ENCODE data around the gene DIAPH3.

DIAPH3 gene

DNA sequence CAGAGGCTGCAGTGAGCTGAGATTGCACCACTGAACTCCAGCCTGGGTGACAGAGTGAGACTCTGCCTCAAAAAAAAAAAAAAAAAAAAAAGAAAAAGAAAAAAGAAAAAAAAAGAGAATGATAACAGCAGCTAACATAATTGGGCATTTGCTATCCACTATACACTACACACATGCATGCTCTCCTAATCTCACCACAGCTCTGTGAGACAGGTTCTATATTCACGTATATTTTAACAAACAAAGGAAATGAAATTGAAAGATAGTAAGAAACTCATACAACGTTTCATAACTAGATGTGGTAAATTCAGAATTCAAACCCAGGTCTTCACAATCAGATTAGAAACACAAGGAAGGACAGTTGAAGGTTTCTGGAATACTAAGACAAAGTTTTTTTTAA lies 265.7 kb downstream of the DIAPH3 start:
- no peak overlapping the region for H4K8ac ChIP-seq (ENCODE audit: low read length)
- H3K23ac ChIP-seq (ENCODE audit: low read length in 2 of 2) = no peak overlapping the region
- H3K4me2 ChIP-seq (ENCODE audit: low read length, poor library complexity, severe bottlenecking) = no peak overlapping the region
- no CpG with 5 or more reads among the region's 2 CpGs for WGBS
- H3K36me3 ChIP-seq (ENCODE audit: control insufficient read depth in 1 of 2, insufficient read depth in 2 of 2, low read depth in 1 of 2, low read length in 2 of 2) = peaks cover 0 to 2% of the 10 kb centered on the region in 2 experiments
- peaks cover 1% of the 10 kb centered on the region for H3K4me1 ChIP-seq (ENCODE audit: control insufficient read depth, insufficient read depth, low read depth, low read length)
- H3K27me3 ChIP-seq (ENCODE audit: control insufficient read depth in 1 of 2, insufficient read depth in 1 of 2, low read length in 2 of 2) = no peaks in the 10 kb centered on the region
- peaks cover 9% of the 10 kb centered on the region for H3K79me1 ChIP-seq (replicated peaks; ENCODE audit: low read length, poor library complexity, severe bottlenecking)
- H3K4me3 ChIP-seq (ENCODE audit: insufficient read depth in 1 of 2, low read depth in 1 of 2, low read length in 2 of 2) = no peak overlapping the region
- H2AFZ ChIP-seq (ENCODE audit: low read depth, low read length) = no peak overlapping the region
- H2BK5ac ChIP-seq (ENCODE audit: low read depth, low read length, poor library complexity, severe bottlenecking) = no peak overlapping the region
- no peak overlapping the region for H3K14ac ChIP-seq (ENCODE audit: low read length in 2 of 2)
- no peak overlapping the region for H3K4ac ChIP-seq (ENCODE audit: low read depth in 1 of 2, low read length in 2 of 2)
- no peak overlapping the region for H2BK120ac ChIP-seq (ENCODE audit: low read depth, low read length)
- no peak overlapping the region for H2BK15ac ChIP-seq (ENCODE audit: low read depth, poor library complexity, severe bottlenecking)
- no peak overlapping the region for H2AK5ac ChIP-seq (ENCODE audit: low read length, severe bottlenecking)
- H4K91ac ChIP-seq (ENCODE audit: low read length) = no peak overlapping the region
- H3K9me3 ChIP-seq (ENCODE audit: control insufficient read depth, low read length) = no peaks in the 10 kb centered on the region
- no peak for DNase-seq
- no peak overlapping the region for H3K18ac ChIP-seq (ENCODE audit: low read depth in 1 of 2, low read length in 2 of 2)
- no peak overlapping the region for H2BK12ac ChIP-seq (ENCODE audit: low read length in 2 of 2)
- H3K9ac ChIP-seq (ENCODE audit: low read length) = no peak overlapping the region
- no peak overlapping the region for H3K27ac ChIP-seq (ENCODE audit: low read length, poor library complexity, severe bottlenecking)

DNA sequence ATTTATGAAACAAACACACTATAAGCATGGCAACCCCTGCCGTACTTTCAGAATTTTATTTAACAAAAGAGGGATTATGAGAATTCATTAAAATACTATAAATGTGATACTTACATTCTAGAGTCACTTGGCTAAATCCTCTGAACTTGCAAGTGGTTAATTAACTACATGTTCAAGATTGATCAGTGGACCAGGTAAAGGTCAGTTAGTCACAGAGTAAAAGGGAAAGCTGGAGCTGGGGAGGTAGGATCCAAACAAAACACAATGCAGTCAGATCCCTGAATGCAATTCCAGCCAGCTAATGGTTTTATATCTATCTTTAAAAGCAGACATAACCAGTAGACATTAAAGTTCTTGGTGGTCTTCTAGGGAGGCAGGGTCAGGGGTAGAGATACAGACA lies 270.5 kb downstream of the DIAPH3 start:
- DNase-seq = no peak
- Histone ChIP-seq H3K18ac (ENCODE audit: low read depth in 1 of 2, low read length in 2 of 2) (no peak overlapping the region), H3K79me1 (replicated peaks; ENCODE audit: low read length, poor library complexity, severe bottlenecking) (peaks cover 6% of the 10 kb centered on the region), H3K14ac (ENCODE audit: low read length in 2 of 2) (no peak overlapping the region), H3K4ac (ENCODE audit: low read depth in 1 of 2, low read length in 2 of 2) (no peak overlapping the region), H3K4me1 (ENCODE audit: control insufficient read depth, insufficient read depth, low read depth, low read length) (no peaks in the 10 kb centered on the region), H2AFZ (ENCODE audit: low read depth, low read length) (no peak overlapping the region), H3K9ac (ENCODE audit: low read length) (no peak overlapping the region), H3K4me2 (ENCODE audit: low read length, poor library complexity, severe bottlenecking) (no peak overlapping the region), H3K23ac (ENCODE audit: low read length in 2 of 2) (no peak overlapping the region), H4K8ac (ENCODE audit: low read length) (no peak overlapping the region), H2BK5ac (ENCODE audit: low read depth, low read length, poor library complexity, severe bottlenecking) (no peak overlapping the region), H3K36me3 (ENCODE audit: control insufficient read depth in 1 of 2, insufficient read depth in 2 of 2, low read depth in 1 of 2, low read length in 2 of 2) (no peaks in the 10 kb centered on the region), H3K9me3 (ENCODE audit: control insufficient read depth, low read length) (no peaks in the 10 kb centered on the region), H2AK5ac (ENCODE audit: low read length, severe bottlenecking) (no peak overlapping the region), H2BK120ac (ENCODE audit: low read depth, low read length) (no peak overlapping the region), H4K91ac (ENCODE audit: low read length) (no peak overlapping the region), H2BK12ac (ENCODE audit: low read length in 2 of 2) (no peak overlapping the region), H3K27me3 (ENCODE audit: control insufficient read depth in 1 of 2, insufficient read depth in 1 of 2, low read length in 2 of 2) (no peaks in the 10 kb centered on the region), H2BK15ac (ENCODE audit: low read depth, poor library complexity, severe bottlenecking) (no peak overlapping the region), H3K27ac (ENCODE audit: low read length, poor library complexity, severe bottlenecking) (no peak overlapping the region), H3K4me3 (ENCODE audit: insufficient read depth in 1 of 2, low read depth in 1 of 2, low read length in 2 of 2) (no peak overlapping the region)
- no CpG with 5 or more reads among the region's 1 CpG for WGBS

DNA sequence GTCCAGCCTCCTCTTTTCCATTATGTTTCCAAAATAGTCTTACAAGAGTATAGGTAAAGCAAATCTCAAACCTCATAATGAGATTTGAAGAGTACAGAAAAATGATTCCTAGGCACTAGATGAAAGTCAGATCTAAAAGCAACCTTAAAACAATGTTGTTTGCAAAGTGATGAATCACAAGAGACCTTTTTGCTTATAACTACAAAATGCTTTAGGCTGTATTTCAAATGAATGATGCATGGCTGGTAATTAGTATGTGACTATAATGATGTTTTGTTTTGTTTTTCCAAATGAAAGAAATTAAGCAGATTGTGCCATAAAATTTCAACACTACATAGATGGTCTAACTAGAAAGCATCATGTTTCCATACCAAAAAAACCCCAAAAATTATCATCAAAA lies 272.7 kb downstream of the DIAPH3 start:
- Histone ChIP-seq H3K4me3 (ENCODE audit: insufficient read depth in 1 of 2, low read depth in 1 of 2, low read length in 2 of 2) (no peak overlapping the region), H3K27me3 (ENCODE audit: control insufficient read depth in 1 of 2, insufficient read depth in 1 of 2, low read length in 2 of 2) (no peaks in the 10 kb centered on the region), H2BK15ac (ENCODE audit: low read depth, poor library complexity, severe bottlenecking) (no peak overlapping the region), H3K4me2 (ENCODE audit: low read length, poor library complexity, severe bottlenecking) (no peak overlapping the region), H2BK12ac (ENCODE audit: low read length in 2 of 2) (no peak overlapping the region), H3K23ac (ENCODE audit: low read length in 2 of 2) (no peak overlapping the region), H3K18ac (ENCODE audit: low read depth in 1 of 2, low read length in 2 of 2) (no peak overlapping the region), H3K9ac (ENCODE audit: low read length) (no peak overlapping the region), H3K14ac (ENCODE audit: low read length in 2 of 2) (no peak overlapping the region), H2AK5ac (ENCODE audit: low read length, severe bottlenecking) (no peak overlapping the region), H3K4me1 (ENCODE audit: control insufficient read depth, insufficient read depth, low read depth, low read length) (no peaks in the 10 kb centered on the region), H3K27ac (ENCODE audit: low read length, poor library complexity, severe bottlenecking) (no peak overlapping the region), H2AFZ (ENCODE audit: low read depth, low read length) (no peak overlapping the region), H3K79me1 (replicated peaks; ENCODE audit: low read length, poor library complexity, severe bottlenecking) (peaks cover 6% of the 10 kb centered on the region), H3K4ac (ENCODE audit: low read depth in 1 of 2, low read length in 2 of 2) (no peak overlapping the region), H4K91ac (ENCODE audit: low read length) (no peak overlapping the region), H2BK120ac (ENCODE audit: low read depth, low read length) (no peak overlapping the region), H2BK5ac (ENCODE audit: low read depth, low read length, poor library complexity, severe bottlenecking) (no peak overlapping the region), H3K36me3 (ENCODE audit: control insufficient read depth in 1 of 2, insufficient read depth in 2 of 2, low read depth in 1 of 2, low read length in 2 of 2) (no peaks in the 10 kb centered on the region), H3K9me3 (ENCODE audit: control insufficient read depth, low read length) (no peaks in the 10 kb centered on the region), H4K8ac (ENCODE audit: low read length) (no peak overlapping the region)
- no peak for DNase-seq

DNA sequence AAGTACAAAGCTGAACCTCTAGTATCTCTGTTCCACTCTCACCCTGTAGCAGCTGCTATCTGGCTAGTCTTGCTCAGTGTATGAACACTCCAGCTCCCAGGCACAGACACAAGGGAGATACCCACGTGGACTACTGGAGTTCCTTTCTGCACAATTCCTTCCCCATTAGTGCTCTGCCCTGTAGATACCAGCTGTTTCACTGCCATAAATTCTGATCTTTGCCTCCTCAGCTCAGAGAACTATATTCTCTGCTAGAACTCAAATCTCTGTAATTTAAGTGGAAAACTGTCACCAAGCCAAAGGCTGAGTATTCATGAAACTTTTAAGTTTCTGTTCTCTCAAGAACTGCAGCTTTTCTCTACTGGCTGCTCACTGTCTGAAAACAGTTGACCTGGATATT lies 273.7 kb downstream of the DIAPH3 start:
- no peak overlapping the region for H3K4ac ChIP-seq (ENCODE audit: low read depth in 1 of 2, low read length in 2 of 2)
- H3K27ac ChIP-seq (ENCODE audit: low read length, poor library complexity, severe bottlenecking) = no peak overlapping the region
- no peaks in the 10 kb centered on the region for H3K27me3 ChIP-seq (ENCODE audit: control insufficient read depth in 1 of 2, insufficient read depth in 1 of 2, low read length in 2 of 2)
- peak; percentile 20 for DNase-seq
- H2AK5ac ChIP-seq (ENCODE audit: low read length, severe bottlenecking) = no peak overlapping the region
- H2BK120ac ChIP-seq (ENCODE audit: low read depth, low read length) = no peak overlapping the region
- H3K4me2 ChIP-seq (ENCODE audit: low read length, poor library complexity, severe bottlenecking) = no peak overlapping the region
- no peaks in the 10 kb centered on the region for H3K36me3 ChIP-seq (ENCODE audit: control insufficient read depth in 1 of 2, insufficient read depth in 2 of 2, low read depth in 1 of 2, low read length in 2 of 2)
- no peak overlapping the region for H3K23ac ChIP-seq (ENCODE audit: low read length in 2 of 2)
- no peak overlapping the region for H4K91ac ChIP-seq (ENCODE audit: low read length)
- no peak overlapping the region for H2BK15ac ChIP-seq (ENCODE audit: low read depth, poor library complexity, severe bottlenecking)
- peak overlapping the region; percentile 5 for H3K9ac ChIP-seq (ENCODE audit: low read length)
- peaks cover 6% of the 10 kb centered on the region for H3K79me1 ChIP-seq (replicated peaks; ENCODE audit: low read length, poor library complexity, severe bottlenecking)
- H3K4me3 ChIP-seq (ENCODE audit: insufficient read depth in 1 of 2, low read depth in 1 of 2, low read length in 2 of 2) = no peak overlapping the region
- H2BK5ac ChIP-seq (ENCODE audit: low read depth, low read length, poor library complexity, severe bottlenecking) = no peak overlapping the region
- H3K18ac ChIP-seq (ENCODE audit: low read depth in 1 of 2, low read length in 2 of 2) = no peak overlapping the region
- no peak overlapping the region for H2AFZ ChIP-seq (ENCODE audit: low read depth, low read length)
- H3K4me1 ChIP-seq (ENCODE audit: control insufficient read depth, insufficient read depth, low read depth, low read length) = no peaks in the 10 kb centered on the region
- WGBS = 68% methylated on average over 1 of the region's 1 CpG
- H3K9me3 ChIP-seq (ENCODE audit: control insufficient read depth, low read length) = no peaks in the 10 kb centered on the region
- H3K14ac ChIP-seq (ENCODE audit: low read length in 2 of 2) = no peak overlapping the region
- H2BK12ac ChIP-seq (ENCODE audit: low read length in 2 of 2) = no peak overlapping the region
- peak overlapping the region; percentile 60 for H4K8ac ChIP-seq (ENCODE audit: low read length)

Measured in mesenchymal stem cell (in vitro differentiated cells and primary cell).